ENCODE measurements around the gene THRB. TPM values are rescaled to one million over a fixed set of nuclear protein-coding genes. Genes with fewer than 3 reads are reported as not detected.

THRB gene
- total RNA-seq, 4 donors from 2014 or later, result 6.3 to 10.3 (median 8.5) TPM

GRCh38 chr3:24167429-24167828 is 327.2 kb downstream of the THRB start:
- H3K27ac ChIP-seq, result no peak overlapping the region
- WGBS, 2 donors, result 44 to 55% methylated on average over 3 of the region's 3 CpGs
- DNase-seq (ENCODE audit: low spot score in 2 of 2), result no peak
- no peak overlapping the region for H3K4me3 ChIP-seq
- H3K27me3 ChIP-seq, result no peaks in the 10 kb centered on the region
- no peaks in the 10 kb centered on the region for H3K36me3 ChIP-seq
- peaks cover 0 to 15% (median 0%) of the 10 kb centered on the region in 4 donors for H3K4me1 ChIP-seq
- H3K9me3 ChIP-seq, result no peaks in the 10 kb centered on the region
- no peak for TF ChIP-seq CTCF (IDR thresholded peaks at IDR 0.05)
- TF ChIP-seq POLR2A (IDR thresholded peaks at IDR 0.05), result no peak
- no peak for TF ChIP-seq EP300 (IDR thresholded peaks at IDR 0.05)

- Histone ChIP-seq H3K27me3 (no peaks in the 10 kb centered on the region), H3K4me3 (no peak overlapping the region), H3K27ac (no peak overlapping the region), H3K4me1 (peaks cover 0 to 19% (median 0%) of the 10 kb centered on the region in 4 donors), H3K9me3 (no peaks in the 10 kb centered on the region), H3K36me3 (no peaks in the 10 kb centered on the region)
- DNase-seq (ENCODE audit: low spot score in 2 of 2), result no peak
- TF ChIP-seq EP300 (IDR thresholded peaks at IDR 0.05) (no peak), CTCF (IDR thresholded peaks at IDR 0.05) (no peak), POLR2A (IDR thresholded peaks at IDR 0.05) (no peak)
- WGBS, 2 donors, result 76 to 77% methylated on average over 5 of the region's 5 CpGs
These were observed 328.1 kb downstream of the THRB start for GRCh38 chr3:24166515-24166914.

GRCh38 chr3:24165603-24165982 is 329.1 kb downstream of the THRB start:
- WGBS, 2 donors, result 80 to 88% methylated on average over 2 of the region's 2 CpGs
- no peak overlapping the region for H3K4me3 ChIP-seq
- TF ChIP-seq EP300 (IDR thresholded peaks at IDR 0.05), result no peak
- TF ChIP-seq CTCF (IDR thresholded peaks at IDR 0.05), result no peak
- no peak for TF ChIP-seq POLR2A (IDR thresholded peaks at IDR 0.05)
- peaks cover 0 to 26% (median 0%) of the 10 kb centered on the region in 4 donors for H3K4me1 ChIP-seq
- H3K27ac ChIP-seq, result no peak overlapping the region
- H3K36me3 ChIP-seq, result no peaks in the 10 kb centered on the region
- H3K27me3 ChIP-seq, result no peaks in the 10 kb centered on the region
- DNase-seq (ENCODE audit: low spot score in 2 of 2), result no peak
- no peaks in the 10 kb centered on the region for H3K9me3 ChIP-seq

GRCh38 chr3:24164967-24165602 is 329.6 kb downstream of the THRB start:
- Histone ChIP-seq H3K4me3 (no peak overlapping the region), H3K27ac (no peak overlapping the region), H3K27me3 (no peaks in the 10 kb centered on the region), H3K4me1 (peaks cover 0 to 28% (median 0%) of the 10 kb centered on the region in 4 donors), H3K36me3 (no peaks in the 10 kb centered on the region), H3K9me3 (no peaks in the 10 kb centered on the region)
- 93 to 96% methylated on average over 14 of the region's 14 CpGs for WGBS, 2 donors
- DNase-seq (ENCODE audit: low spot score in 2 of 2), result no peak
- TF ChIP-seq EP300 (IDR thresholded peaks at IDR 0.05) (no peak), CTCF (IDR thresholded peaks at IDR 0.05) (no peak), POLR2A (IDR thresholded peaks at IDR 0.05) (no peak)

- Histone ChIP-seq H3K9me3 (no peaks in the 10 kb centered on the region), H3K4me3 (no peak overlapping the region), H3K4me1 (peaks cover 0 to 28% (median 0%) of the 10 kb centered on the region in 4 donors), H3K27me3 (no peaks in the 10 kb centered on the region), H3K27ac (no peak overlapping the region), H3K36me3 (no peaks in the 10 kb centered on the region)
- WGBS, 2 donors, result 88 to 91% methylated on average over 3 of the region's 3 CpGs
- TF ChIP-seq POLR2A (IDR thresholded peaks at IDR 0.05), result no peak
- no peak for TF ChIP-seq CTCF (IDR thresholded peaks at IDR 0.05)
- TF ChIP-seq EP300 (IDR thresholded peaks at IDR 0.05), result no peak
- no peak for DNase-seq (ENCODE audit: low spot score in 2 of 2)
These were observed 331.7 kb downstream of the THRB start for GRCh38 chr3:24162929-24163328.
